H1 (cell line): Measurements from ENCODE around the gene MUS81. TPM values are rescaled to one million over a fixed set of nuclear protein-coding genes. Genes with fewer than 3 reads are reported as not detected.

Source experiments
- BCL11A ChIP-seq, 2 experiments: IDR thresholded peaks; one replicate each; pipeline ENCODE4 v1.6.1; 2011; ENCODE audit warnings: low read depth in 2 of 2, low read length in 2 of 2, mild to moderate bottlenecking in 2 of 2
- CBX8 ChIP-seq: fragments of 300-800, 300-1000 bp; sonication (generic); IDR thresholded peaks from 2 replicates; pipeline ENCODE4 v1.7.1; 2016; ENCODE audit warnings: low read depth, low read length, borderline replicate concordance
- CHD7 ChIP-seq: fragments of 300-600 bp; sonication (generic); IDR thresholded peaks from 2 replicates; pipeline ENCODE4 v1.7.1; 2012; ENCODE audit warnings: low read length, moderate library complexity, mild to moderate bottlenecking, inconsistent platforms; ENCODE audit not compliant: insufficient replicate concordance
- EZH2 ChIP-seq: fragments of 200-600 bp; sonication (generic); IDR thresholded peaks from 2 replicates; pipeline ENCODE4 v1.7.1; 2012; ENCODE audit warnings: low read depth, mild to moderate bottlenecking, moderate library complexity, low read length, inconsistent platforms; ENCODE audit not compliant: severe bottlenecking
- FOSL1 ChIP-seq: IDR thresholded peaks from 2 replicates; pipeline ENCODE4 v1.6.1; 2011; ENCODE audit warnings: mild to moderate bottlenecking, low read depth, low read length, moderate library complexity; ENCODE audit not compliant: insufficient read depth
- GTF2F1 ChIP-seq: IDR thresholded peaks from 2 replicates; pipeline ENCODE4 v1.6.1; 2012; ENCODE audit warnings: low read depth, low read length, improper control_type of control experiment, borderline replicate concordance
- SIX5 ChIP-seq: IDR thresholded peaks from 2 replicates; pipeline ENCODE4 v1.6.1; 2011; ENCODE audit warnings: mild to moderate bottlenecking, low read depth, low read length
- SRF ChIP-seq: IDR thresholded peaks from 2 replicates; pipeline ENCODE4 v1.6.1; 2011; ENCODE audit warnings: mild to moderate bottlenecking, low read depth, low read length, moderate library complexity
- polyA plus RNA-seq, 7 experiments: library from polyadenylated mRNA; depleted of rRNA in 3 of 7; stranded (reverse) in 5 of 7; unstranded in 2 of 7; fragments of >200 nt in 5 of 7; fragments of 200-250 nt in 2 of 7; gene quantifications; 1 replicate in 5 of 7; 2 replicates in 1 of 7; 4 replicates in 1 of 7; pipeline versions ENCODE4 v1.2.1 to v1.2.3, GENCODE V29; 2011 to 2013; ENCODE audit warnings: missing spikeins in 2 of 7, mixed read lengths in 2 of 7
- total RNA-seq: library from RNA; stranded (reverse); fragmentation: NEBNext Ultra II Directional; extraction: Animal tissue kit (Norgen Biotek cat#: 25700); gene quantifications from 2 replicates; pipeline ENCODE4 v1.2.1, GENCODE V29; 2021

MUS81 gene
- total and polyA plus RNA-seq, 2 of the 8 experiments (the other 6 are each of a cell fraction or from before 2014, with no cell fraction given): 30.2 to 31.5 TPM

DNA sequence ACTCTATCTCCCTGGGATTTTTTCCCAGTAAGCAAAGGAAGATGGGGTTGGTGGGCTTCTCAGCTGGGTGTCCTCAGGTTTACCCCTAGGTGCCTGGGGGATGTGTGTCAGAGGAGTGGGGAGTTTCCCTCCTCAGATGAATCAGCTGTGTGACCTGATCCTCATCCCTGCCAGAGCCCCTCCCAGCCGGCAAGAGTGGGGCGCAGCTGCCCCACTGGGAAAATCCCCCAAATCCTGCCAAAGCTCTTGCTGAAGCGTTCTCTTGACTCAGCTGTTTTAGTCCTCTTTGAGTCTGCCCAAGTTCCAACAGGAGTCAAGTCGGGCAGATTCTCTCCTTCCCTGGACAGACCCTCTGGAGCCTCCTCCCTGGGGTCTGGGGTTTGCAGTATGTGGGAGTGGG, 52.6 kb downstream of the MUS81 start (continued):
- TF ChIP-seq CHD7: no peak
- TF ChIP-seq CBX8: no peak
- TF ChIP-seq SRF: no peak
- no peak for TF ChIP-seq EZH2
- TF ChIP-seq SIX5: no peak
- no peak for TF ChIP-seq FOSL1
- no peak for TF ChIP-seq GTF2F1
- no peak for TF ChIP-seq BCL11A (IDR thresholded peaks at IDR 0.05; ENCODE audit: low read depth in 2 of 2, low read length in 2 of 2)
